Left ventricle myocardium superior (tissue), 1 donor: Measurements from ENCODE around the gene ITK. TPM values are rescaled to one million over a fixed set of nuclear protein-coding genes. Genes with fewer than 3 reads are reported as not detected.
A peak's percentile ranks its signal among the peaks of the same experiment; 100 is the strongest.
"Not testable (repeated sequence)": the region's sequence is repeated elsewhere in the genome, so short reads cannot be mapped to it uniquely, and the experiment has no call there.

Experiments used
- ATAC-seq: fragments of 200-7000 bp; cut with Tn5 transposase; one replicate; pipeline ENCODE4 v1.9.1; 2020; ENCODE audit warnings: mild to moderate bottlenecking, moderate library complexity
- DNase-seq: peaks from one replicate; pipeline ENCODE4 v3.0.0-alpha.2; 2020
- intact Hi-C: fragments of 100-400 bp; cut with micrococcal nuclease; formaldehyde crosslinking; loops from one replicate; pipeline ENCODE4 v1.11.0; 2022
- total RNA-seq: library from RNA; stranded (reverse); fragmentation: NEBNext Ultra II Directional; extraction: Animal tissue kit (Norgen Biotek cat#: 25700); gene quantifications from one replicate; pipeline ENCODE4 v1.2.1, GENCODE V29; 2021
- donor health status: DM: no; HTN: yes; CAD: no; lungs with severe emphysema.

ITK gene
- total RNA-seq, 1 donor from 2014 or later, result 0.99 TPM

DNA sequence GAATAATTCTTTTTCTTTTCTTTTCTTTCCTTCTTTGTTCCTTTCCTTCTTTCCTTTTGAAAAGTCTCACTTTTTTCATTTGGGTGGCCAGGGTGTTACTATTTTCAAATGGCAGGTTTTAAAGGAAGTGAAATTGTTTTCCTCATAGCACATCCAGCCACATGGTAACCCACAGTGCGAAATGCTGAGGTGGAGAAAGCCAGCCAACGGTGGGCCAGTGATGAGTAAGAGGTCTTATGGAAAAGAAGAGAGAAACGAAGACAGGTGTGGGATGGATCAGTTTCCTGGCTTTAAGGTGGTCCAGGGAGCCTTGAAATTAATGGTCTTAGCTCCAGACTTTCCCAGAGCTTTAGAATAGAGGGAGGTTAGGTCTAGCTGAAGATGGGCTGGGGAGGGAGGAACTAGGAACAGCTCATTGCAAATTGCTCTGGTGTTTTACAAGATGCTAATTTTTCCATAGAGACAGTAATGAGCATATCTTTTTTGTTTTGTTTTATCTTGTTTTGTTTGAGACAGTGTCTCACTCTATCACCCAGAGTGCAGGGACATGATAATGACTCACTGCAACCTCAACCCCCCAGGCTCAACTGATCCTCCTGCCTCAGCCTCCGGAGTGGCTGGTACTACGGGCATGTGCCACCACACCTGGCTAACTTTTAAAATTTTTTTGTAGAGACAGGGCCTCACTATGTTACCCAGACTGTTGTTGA is 17.8 kb downstream of the ITK start:
- intact Hi-C loops, result no loop called here
- DNase-seq, result no peak
- ATAC-seq, result no peak

DNA sequence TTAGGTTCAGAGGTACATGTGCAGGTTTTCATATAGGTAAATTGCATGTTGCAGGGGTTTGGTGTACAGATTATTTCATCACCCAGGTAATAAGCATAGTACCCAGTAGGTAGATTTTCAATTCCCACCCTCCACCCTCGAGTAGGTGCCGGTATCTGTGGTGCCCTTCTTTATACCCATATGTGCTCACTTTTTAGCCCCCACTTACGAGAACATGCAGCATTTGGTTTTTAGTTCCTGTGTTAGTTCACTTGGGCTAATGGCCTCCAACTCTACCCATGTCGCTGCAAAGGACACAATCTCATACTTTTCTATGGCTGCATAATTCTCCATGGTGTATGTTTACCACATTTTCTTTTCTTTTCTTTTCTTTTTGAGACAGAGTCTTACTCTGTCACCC is 21.2 kb downstream of the ITK start:
- no peak for ATAC-seq
- intact Hi-C loops, result no loop called here

DNA sequence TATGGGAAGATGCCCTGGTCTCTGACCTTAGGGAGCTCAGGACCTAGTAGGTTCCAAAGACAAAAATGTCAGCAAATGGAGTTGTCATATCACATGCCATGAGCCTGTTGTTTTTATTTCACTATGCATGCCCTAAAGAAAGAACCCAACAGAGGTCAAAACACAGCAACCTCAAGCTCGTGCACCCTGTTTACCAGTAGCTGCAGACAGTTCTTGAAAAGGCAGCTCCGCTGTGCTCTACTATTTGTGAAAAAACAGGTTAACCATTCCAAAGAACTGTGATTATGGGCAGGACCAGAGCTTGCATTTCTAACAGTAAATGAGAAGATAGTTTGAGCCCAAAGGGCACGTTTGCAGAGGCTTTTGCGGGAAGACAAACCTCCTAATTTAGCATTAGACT is 22.8 kb downstream of the ITK start:
- intact Hi-C loops, result no loop called here
- no peak for DNase-seq
- no peak for ATAC-seq

More for the DNA sequence above, 21.2 kb downstream of the ITK start:
- DNase-seq, result no peak

- ATAC-seq, result no peak
Measured at GRCh38 chr5:157204765-157205164, 24.1 kb downstream of the ITK start.

DNA sequence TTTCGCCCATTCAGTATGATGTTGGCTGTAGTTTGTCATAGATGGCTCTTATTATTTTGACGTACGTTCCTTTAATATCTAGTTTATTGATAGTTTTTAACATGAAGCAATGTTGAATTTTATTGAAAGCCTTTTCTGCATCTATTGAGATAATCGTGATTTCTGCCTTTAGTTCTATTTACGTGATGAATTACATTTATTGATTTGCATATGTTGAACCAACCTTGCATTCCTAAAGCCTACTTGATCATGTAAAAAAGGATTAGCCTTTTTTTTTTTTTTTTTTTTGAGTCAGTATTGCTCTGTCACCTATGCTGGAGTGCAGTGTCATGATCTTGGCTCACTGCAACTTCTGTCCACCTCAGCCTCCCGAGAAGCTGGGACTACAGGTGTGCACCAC is 25.1 kb downstream of the ITK start:
- intact Hi-C loops, result no loop called here
- ATAC-seq (no peak), DNase-seq (no peak)

More at GRCh38 chr5:157204765-157205164, 24.1 kb downstream of the ITK start:
- intact Hi-C loops, result no loop called here
- DNase-seq, result no peak

DNA sequence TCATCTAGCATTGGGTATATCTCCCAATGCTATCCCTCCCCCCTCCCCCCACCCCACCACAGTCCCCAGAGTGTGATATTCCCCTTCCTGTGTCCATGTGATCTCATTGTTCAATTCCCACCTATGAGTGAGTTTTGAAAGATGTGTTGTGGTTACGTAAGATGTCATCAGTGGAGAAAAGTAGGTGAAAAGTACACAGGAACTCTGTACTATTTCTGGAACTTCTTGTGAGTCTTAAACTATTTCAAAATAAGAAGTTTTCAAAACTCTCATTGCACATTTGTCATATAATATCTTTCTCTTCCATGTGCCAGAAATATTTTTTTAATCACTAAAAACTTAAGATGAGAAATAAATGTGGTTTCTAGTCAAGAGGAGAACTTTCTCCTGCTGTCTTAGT is 30.0 kb downstream of the ITK start:
- DNase-seq, intact Hi-C loops, ATAC-seq: not testable (repeated sequence)

- no peak for DNase-seq
- no peak for ATAC-seq
- intact Hi-C loops, result no loop called here
Measured at GRCh38 chr5:157212307-157212706, 31.7 kb downstream of the ITK start.

GRCh38 chr5:157213527-157214243 is 33.0 kb downstream of the ITK start:
- no peak for ATAC-seq
- no peak for DNase-seq
- intact Hi-C loops, result no loop called here

DNA sequence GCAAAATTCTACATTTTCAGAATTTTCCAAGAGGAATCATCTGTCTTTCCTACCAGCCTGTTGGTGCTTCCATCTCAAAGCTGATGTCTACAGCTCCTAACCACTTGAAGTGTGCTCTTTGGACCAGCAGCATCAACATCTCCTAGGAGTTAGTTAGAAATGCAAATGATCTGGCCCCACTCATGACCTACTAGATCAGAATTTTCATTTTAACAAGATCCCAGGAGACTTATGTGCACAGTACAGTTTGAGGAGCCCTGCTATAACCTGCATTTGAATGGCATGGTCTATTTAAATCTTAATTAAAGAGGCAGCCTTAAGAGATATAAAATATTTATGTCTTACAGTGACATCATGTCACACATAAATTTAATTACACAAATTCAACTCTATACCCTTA is 33.8 kb downstream of the ITK start:
- no peak for DNase-seq
- no peak for ATAC-seq
- intact Hi-C loops, result no loop called here

DNA sequence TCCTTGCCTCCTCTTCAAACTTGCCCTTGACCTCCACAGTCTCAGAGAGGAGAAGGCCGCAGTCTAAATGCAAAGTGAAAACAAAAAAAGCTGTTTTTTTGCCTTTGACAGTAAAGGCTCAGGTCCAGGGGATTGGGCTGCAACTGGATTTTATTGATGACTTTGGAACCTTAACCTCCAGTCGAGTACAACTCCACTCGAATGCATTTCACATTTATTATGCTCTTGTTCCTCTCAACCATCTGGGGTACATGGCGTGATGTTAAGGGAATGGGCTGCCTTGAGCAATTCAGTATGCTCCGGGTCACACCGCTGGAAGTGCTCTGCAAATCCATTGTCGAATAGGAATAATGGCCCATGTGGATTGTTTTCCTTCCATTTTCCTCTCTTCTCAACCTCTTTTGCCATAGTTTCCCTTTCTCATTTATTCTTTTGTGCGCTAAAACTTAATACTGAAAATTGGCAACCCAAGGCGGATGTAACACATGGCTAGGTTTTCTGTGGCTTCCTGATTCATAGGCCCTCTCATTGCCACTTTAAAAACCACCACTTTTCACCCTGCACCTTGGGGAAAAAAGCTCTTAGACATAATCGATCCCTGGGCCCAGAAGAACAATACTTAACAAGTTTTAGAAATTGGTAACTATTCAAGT is 34.3 kb downstream of the ITK start:
- no peak for ATAC-seq
- intact Hi-C loops, result no loop called here
- no peak for DNase-seq

DNA sequence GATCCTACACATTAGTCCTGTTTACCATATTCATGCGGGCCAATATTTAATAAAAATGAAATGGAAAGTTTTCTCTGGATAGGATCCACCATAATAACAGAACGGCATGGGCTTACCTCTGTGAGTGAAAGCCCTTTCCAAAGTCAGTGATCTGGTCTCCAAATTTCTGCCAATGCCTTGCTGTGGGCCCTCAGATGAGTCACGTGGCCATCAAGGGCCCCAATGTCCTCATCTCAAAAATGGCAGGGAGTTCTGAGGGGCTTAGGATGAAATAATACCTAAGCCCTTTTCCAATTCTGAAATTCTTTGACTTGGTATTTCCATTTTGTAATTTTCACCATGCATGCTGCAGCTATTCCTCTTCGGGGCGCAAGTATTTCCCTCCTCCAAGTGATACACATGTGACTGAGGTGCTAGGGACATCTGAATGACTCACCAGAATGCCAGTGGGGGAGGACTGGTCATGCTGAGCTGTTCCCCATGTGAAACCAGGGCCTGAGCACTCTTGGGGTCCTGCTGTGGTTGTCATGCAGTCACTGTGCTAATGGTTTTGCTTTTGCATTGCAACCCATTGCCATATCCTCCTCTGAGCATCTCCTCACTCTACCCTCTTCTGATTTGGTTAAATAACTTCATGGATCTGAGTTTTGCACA is 35.0 kb downstream of the ITK start:
- no peak for ATAC-seq
- no peak for DNase-seq
- intact Hi-C loops, result no loop called here

DNA sequence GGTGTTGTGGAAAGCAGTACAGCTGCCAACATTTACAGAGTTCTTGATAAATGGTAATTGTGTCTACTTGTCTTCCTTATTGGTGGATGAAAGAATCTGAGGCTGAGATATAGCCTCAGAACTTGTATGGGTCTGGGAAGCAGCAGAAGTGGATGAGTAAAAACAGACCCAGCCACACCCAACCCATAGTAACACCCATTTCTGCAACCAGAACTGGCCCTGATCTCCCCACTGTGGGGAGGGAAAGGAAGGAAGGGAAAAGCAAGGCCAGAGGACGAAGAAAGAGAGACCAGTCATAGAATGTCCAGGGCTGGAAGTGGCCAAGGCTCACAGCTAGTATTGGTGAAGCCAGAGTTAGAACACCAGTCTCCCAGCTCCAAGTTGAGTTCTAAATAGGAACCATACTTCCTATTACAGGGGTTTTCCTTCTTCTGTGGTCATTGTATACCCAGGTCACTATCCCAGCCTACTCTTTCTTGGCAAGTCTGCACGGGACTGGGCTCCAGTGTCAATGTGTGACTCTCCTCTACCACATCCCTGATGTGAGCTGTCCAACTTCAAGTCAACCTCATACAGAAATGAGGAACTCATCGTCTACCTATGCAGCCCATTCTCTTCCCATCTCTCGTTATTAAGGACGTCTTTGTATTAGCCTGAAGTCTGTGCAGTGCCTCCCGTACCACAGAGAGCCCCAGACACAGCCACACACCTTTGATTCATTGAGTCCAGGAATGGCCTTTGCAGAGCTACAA is 35.9 kb downstream of the ITK start:
- DNase-seq, result no peak
- intact Hi-C loops, result no loop called here

GRCh38 chr5:157217289-157218024 is 36.8 kb downstream of the ITK start:
- ATAC-seq (no peak), DNase-seq (no peak)
- intact Hi-C loops, result no loop called here

More for the DNA sequence above, 35.9 kb downstream of the ITK start:
- ATAC-seq, result no peak

DNA sequence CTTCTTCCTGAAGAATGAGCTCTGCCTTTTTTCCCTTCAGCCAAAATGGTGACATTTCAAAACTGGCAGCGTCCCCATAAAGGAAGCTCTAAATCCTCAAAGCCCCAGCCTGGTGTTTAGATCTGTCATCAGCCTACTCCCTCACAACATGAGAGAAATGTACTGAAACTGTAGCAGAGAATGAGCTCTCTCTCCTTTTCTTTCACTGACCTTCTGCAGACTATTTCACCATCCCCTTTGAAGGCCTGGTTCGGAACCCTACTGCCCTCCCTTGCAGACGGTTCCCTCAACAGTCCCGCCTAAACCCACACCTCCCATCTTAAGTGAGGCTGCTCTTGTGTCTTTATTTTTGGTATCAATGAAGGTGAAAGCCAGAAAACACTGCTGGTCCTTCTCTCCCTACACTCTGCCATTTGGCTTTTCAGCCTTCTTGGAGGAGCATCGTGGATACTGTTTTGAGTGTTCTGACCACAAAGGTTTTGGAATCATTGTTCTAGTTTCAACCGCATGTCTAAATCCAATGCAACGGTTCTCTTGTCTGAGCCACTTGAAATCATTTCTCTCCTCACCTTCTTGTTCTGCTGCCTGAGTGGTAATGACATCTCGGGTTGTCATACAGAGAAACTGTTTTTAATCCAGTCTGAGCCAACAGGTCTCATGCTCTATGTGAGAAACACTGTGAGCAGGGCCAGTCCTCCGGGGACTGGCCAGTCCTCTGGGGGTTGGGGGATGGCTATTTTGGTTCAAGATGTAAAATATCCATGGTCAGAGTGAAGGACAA is 39.0 kb downstream of the ITK start:
- peak; percentile 68 for ATAC-seq
- DNase-seq, result no peak
- intact Hi-C loops, result no loop called here

DNA sequence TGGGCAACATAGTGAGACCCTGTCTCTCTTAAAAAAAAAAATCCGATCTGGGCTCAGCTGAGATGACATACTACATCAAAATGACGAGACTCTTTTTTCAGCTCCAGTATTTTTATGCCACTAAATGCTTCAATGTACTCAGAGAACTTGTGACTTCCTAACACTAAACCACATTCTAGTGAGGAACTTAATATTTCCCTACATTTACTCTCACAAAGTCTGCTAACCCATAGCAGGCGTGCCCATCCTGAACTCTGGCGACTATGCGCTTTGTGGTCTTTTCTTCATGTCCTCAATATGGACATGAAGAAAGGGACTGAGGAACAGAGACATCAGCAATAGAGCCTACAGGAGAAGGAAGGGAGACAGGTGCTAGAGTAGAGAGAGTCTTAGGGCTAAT is 41.3 kb downstream of the ITK start:
- no peak for DNase-seq
- no peak for ATAC-seq
- intact Hi-C loops, result no loop called here

GRCh38 chr5:157222506-157223230 is 42.0 kb downstream of the ITK start:
- intact Hi-C loops, result no loop called here
- ATAC-seq, result no peak
- no peak for DNase-seq
